ENCODE results near the gene VCAN.

DNA sequence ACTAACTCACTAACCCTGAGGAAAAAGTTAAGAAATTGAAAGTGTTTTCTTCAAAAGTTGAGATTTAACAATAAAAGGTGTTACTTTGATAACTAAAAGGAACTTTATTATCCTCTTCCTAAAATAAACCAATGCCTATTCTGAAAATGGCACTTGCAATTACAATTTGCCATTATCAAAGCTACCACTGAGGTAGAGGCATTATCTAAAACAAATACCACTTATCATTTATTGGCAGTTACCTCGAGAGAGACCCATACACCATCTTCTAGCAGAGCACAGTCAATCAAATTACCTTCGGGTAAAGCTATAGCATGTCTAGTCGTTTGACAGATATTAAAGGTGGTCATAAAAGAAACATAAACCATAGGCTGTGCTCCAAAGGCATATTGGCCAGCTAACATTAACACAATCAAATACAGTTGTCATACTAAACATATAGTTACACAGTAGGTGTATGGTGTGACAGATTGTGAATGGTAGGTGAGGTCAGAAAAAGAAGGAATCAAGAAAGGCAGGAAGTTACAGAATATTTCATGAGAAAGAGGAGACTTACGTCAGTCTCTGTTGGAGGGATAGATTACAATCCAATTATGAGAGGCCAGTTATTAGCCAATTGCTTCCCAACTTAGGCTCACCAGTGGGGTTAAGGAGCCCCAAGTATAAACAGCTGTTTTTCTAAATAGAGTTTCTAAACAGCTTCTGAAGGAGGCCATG lies 56.3 kb downstream of the VCAN start:
- no peak for TF ChIP-seq POLR2A (IDR thresholded peaks at IDR 0.05)
- TF ChIP-seq, protein P1, sequence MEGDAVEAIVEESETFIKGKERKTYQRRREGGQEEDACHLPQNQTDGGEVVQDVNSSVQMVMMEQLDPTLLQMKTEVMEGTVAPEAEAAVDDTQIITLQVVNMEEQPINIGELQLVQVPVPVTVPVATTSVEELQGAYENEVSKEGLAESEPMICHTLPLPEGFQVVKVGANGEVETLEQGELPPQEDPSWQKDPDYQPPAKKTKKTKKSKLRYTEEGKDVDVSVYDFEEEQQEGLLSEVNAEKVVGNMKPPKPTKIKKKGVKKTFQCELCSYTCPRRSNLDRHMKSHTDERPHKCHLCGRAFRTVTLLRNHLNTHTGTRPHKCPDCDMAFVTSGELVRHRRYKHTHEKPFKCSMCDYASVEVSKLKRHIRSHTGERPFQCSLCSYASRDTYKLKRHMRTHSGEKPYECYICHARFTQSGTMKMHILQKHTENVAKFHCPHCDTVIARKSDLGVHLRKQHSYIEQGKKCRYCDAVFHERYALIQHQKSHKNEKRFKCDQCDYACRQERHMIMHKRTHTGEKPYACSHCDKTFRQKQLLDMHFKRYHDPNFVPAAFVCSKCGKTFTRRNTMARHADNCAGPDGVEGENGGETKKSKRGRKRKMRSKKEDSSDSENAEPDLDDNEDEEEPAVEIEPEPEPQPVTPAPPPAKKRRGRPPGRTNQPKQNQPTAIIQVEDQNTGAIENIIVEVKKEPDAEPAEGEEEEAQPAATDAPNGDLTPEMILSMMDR (IDR thresholded peaks at IDR 0.05 in 8 of 11, conservative IDR thresholded peaks at IDR 0.05 in 3 of 11) = no peak

All from spleen (tissue), 7 donors.